Caco-2 (cell line): Measurements from ENCODE around the gene STPG1. TPM values are rescaled to one million over a fixed set of nuclear protein-coding genes. Genes with fewer than 3 reads are reported as not detected.

ENCODE experiments used
- BruUV-seq: library from RNA; stranded (reverse); fragments of 400-500 nt; replicated peaks from 2 replicates; lab custom pipeline; 2021; lab: Mats Ljungman, UMichigan
- CTCF ChIA-PET: fragments of 300-600 bp; sonication (Branson Sonifier 250); formaldehyde crosslinking; loops from one replicate; lab custom pipeline; 2022; ENCODE audit warnings: antibody characterized with exemption; lab: Charles Lee
- POLR2A ChIA-PET: fragments of 300-600 bp; sonication (Branson Sonifier 250); formaldehyde crosslinking; loops from one replicate; lab custom pipeline; 2022; ENCODE audit warnings: antibody characterized with exemption; lab: Charles Lee
- DNase-seq, 2 experiments: peaks; one replicate each; pipeline versions ENCODE4 v3.0.0 to v3.0.0-alpha.2; 2020 to 2022
- H3K27me3 ChIP-seq: replicated peaks from 2 replicates; pipeline ENCODE4 v1.6.0; 2011; ENCODE audit warnings: low read length; ENCODE audit not compliant: control insufficient read depth, insufficient read depth
- H3K36me3 ChIP-seq: 2 replicates; pipeline ENCODE4 v1.5.1; 2011; ENCODE audit warnings: low read length; ENCODE audit not compliant: control insufficient read depth, insufficient read depth
- H3K4me1 ChIP-seq: fragments of 250-450 bp; sonication (Bioruptor Pico); 2 replicates; pipeline ENCODE4 v1.5.1; 2020; ENCODE audit warnings: mild to moderate bottlenecking
- H3K4me3 ChIP-seq: 2 replicates; pipeline ENCODE4 v1.5.1; 2011; ENCODE audit warnings: low read depth, mild to moderate bottlenecking, control low read depth, low read length
- H3K9me3 ChIP-seq: fragments of 250-450 bp; sonication (Bioruptor Pico); 2 replicates; pipeline ENCODE4 v1.5.1; 2020; ENCODE audit warnings: mild to moderate bottlenecking, moderate library complexity
- H3K27ac Mint-ChIP-seq: one replicate; pipeline ENCODE4 v1.8.0; 2022; ENCODE audit warnings: mixed read lengths; ENCODE audit not compliant: unreplicated experiment
- H3K27me3 Mint-ChIP-seq: one replicate; pipeline ENCODE4 v1.8.0; 2022; ENCODE audit warnings: mixed read lengths; ENCODE audit not compliant: insufficient read depth, unreplicated experiment
- H3K36me3 Mint-ChIP-seq: one replicate; pipeline ENCODE4 v1.8.0; 2022; ENCODE audit warnings: mild to moderate bottlenecking, mixed read lengths; ENCODE audit not compliant: insufficient read depth, unreplicated experiment
- H3K4me1 Mint-ChIP-seq: one replicate; pipeline ENCODE4 v1.8.0; 2022; ENCODE audit warnings: low read depth, mixed read lengths; ENCODE audit not compliant: unreplicated experiment
- H3K4me3 Mint-ChIP-seq: one replicate; pipeline ENCODE4 v1.8.0; 2022; ENCODE audit warnings: mild to moderate bottlenecking, moderate library complexity, mixed read lengths; ENCODE audit not compliant: unreplicated experiment
- H3K9me3 Mint-ChIP-seq: one replicate; pipeline ENCODE4 v1.8.0; 2022; ENCODE audit warnings: mixed read lengths; ENCODE audit not compliant: unreplicated experiment
- intact Hi-C: fragments of 100-400 bp; cut with micrococcal nuclease; formaldehyde crosslinking; loops from one replicate; pipeline ENCODE4 v1.10.0; 2022; ENCODE audit not compliant: unreplicated experiment
- total RNA-seq: library from RNA; stranded (reverse); gene quantifications from 2 replicates; pipeline ENCODE4 v1.2.3, GENCODE V29; 2022
- TF ChIP-seq, protein P1 (sequence below), 2 experiments: fragments of 200-600 bp in 1 of 2; IDR thresholded peaks; 1 replicate in 1 of 2; 2 replicates in 1 of 2; pipeline versions ENCODE4 v1.5.1 to v1.8.0; 2011 to 2022; ENCODE audit warnings: antibody characterized with exemption in 1 of 2, control low read depth in 1 of 2, inconsistent platforms in 1 of 2, low read depth in 1 of 2, low read length in 1 of 2, mild to moderate bottlenecking in 1 of 2, moderate library complexity in 1 of 2; ENCODE audit not compliant: insufficient read depth in 1 of 2, severe bottlenecking in 1 of 2, unreplicated experiment in 1 of 2

Gene STPG1
- total RNA-seq, 1 experiment from 2014 or later, result 8.6 TPM

DNA sequence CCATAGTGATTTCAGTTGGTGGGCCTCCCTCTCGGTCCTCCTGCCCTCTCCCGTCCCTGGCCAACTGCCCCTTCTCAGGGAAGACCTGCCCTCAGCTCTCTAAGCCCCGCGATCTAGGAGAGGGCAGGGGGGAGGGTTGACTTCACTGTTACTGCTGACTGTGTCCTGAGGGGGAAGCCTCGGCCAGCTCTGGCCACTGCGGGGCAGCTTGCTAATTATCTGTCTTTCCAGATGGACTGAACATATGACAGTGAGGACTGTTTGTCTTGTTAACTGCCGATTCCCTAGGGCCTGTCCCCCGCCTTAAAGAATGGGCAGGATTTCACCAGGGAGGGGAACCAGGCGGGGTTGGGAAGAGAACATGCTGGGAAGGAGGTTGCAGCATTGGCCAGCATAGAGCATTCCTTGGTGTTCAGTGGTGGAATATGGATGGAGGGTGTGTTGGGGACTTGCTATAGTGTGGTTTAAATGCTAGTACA is 24.9 kb upstream of the STPG1 start:
- no peak for DNase-seq
- TF ChIP-seq, protein P1, sequence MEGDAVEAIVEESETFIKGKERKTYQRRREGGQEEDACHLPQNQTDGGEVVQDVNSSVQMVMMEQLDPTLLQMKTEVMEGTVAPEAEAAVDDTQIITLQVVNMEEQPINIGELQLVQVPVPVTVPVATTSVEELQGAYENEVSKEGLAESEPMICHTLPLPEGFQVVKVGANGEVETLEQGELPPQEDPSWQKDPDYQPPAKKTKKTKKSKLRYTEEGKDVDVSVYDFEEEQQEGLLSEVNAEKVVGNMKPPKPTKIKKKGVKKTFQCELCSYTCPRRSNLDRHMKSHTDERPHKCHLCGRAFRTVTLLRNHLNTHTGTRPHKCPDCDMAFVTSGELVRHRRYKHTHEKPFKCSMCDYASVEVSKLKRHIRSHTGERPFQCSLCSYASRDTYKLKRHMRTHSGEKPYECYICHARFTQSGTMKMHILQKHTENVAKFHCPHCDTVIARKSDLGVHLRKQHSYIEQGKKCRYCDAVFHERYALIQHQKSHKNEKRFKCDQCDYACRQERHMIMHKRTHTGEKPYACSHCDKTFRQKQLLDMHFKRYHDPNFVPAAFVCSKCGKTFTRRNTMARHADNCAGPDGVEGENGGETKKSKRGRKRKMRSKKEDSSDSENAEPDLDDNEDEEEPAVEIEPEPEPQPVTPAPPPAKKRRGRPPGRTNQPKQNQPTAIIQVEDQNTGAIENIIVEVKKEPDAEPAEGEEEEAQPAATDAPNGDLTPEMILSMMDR (IDR thresholded peaks at IDR 0.05; ENCODE audit: insufficient read depth in 1 of 2, low read depth in 1 of 2, low read length in 1 of 2, severe bottlenecking in 1 of 2, unreplicated experiment in 1 of 2), result no peak
- CTCF ChIA-PET, result no interaction called here
- Mint-ChIP-seq H3K27ac (no peak overlapping the region), H3K4me3 (no peak overlapping the region), H3K36me3 (no peaks in the 10 kb centered on the region), H3K9me3 (no peaks in the 10 kb centered on the region), H3K4me1 (no peaks in the 10 kb centered on the region), H3K27me3 (no peaks in the 10 kb centered on the region)
- BruUV-seq, result no TSS peak
- Histone ChIP-seq H3K36me3 (no peaks in the 10 kb centered on the region), H3K4me3 (no peak overlapping the region), H3K27me3 (no peaks in the 10 kb centered on the region), H3K9me3 (no peaks in the 10 kb centered on the region), H3K4me1 (no peaks in the 10 kb centered on the region)
- POLR2A ChIA-PET, result no interaction called here
- intact Hi-C loops, result no loop called here

DNA sequence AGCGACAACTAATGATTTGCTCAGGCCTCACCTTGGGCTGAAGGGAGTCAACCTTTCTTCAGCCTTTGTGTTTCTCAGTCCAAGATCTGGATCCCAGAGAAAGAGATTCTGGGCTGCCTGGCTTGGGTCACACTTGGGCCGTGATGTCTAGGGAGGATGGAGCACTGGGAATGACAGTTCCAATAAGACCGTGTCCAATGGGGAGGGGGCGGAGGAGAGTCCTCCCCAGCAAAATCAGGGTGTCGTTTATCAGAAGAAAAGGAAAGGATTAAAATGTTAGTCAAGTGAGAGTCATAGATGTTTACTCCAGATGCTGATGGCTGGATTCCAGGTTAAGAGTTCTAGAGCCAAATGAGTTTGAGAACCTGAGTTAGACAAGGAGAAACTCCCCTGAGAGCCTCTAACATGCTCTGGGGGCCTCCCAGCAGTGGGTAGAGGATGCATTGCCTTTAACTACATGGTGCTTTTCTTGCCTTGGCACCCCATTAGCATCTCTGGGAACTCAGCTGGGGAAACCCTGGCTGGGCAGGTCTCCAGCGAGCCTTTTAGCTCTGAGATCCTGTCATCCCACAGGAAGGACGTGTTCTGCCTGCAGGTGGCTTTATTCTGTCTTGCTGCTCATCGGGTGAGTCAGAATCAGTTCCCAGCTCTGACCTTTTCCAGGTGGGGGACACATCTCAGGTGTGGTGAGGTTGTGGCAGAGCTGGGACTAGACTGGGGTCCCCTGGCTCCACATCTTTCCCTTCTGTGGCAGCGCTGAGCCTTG is 24.2 kb upstream of the STPG1 start:
- Histone ChIP-seq H3K9me3 (no peaks in the 10 kb centered on the region), H3K4me1 (no peaks in the 10 kb centered on the region), H3K4me3 (no peak overlapping the region), H3K36me3 (no peaks in the 10 kb centered on the region), H3K27me3 (no peaks in the 10 kb centered on the region)
- no peaks in the 10 kb centered on the region for H3K9me3 Mint-ChIP-seq
- DNase-seq, result no peak
- POLR2A ChIA-PET, result no interaction called here
- TF ChIP-seq, protein P1 (IDR thresholded peaks at IDR 0.05; ENCODE audit: insufficient read depth in 1 of 2, low read depth in 1 of 2, low read length in 1 of 2, severe bottlenecking in 1 of 2, unreplicated experiment in 1 of 2), result no peak
- H3K4me1 Mint-ChIP-seq, result no peaks in the 10 kb centered on the region
- H3K27me3 Mint-ChIP-seq, result no peaks in the 10 kb centered on the region
- intact Hi-C loops, result no loop called here
- H3K4me3 Mint-ChIP-seq, result no peak overlapping the region
- BruUV-seq, result no TSS peak
- H3K36me3 Mint-ChIP-seq, result no peaks in the 10 kb centered on the region
- no peak overlapping the region for H3K27ac Mint-ChIP-seq
- CTCF ChIA-PET, result no interaction called here

DNA sequence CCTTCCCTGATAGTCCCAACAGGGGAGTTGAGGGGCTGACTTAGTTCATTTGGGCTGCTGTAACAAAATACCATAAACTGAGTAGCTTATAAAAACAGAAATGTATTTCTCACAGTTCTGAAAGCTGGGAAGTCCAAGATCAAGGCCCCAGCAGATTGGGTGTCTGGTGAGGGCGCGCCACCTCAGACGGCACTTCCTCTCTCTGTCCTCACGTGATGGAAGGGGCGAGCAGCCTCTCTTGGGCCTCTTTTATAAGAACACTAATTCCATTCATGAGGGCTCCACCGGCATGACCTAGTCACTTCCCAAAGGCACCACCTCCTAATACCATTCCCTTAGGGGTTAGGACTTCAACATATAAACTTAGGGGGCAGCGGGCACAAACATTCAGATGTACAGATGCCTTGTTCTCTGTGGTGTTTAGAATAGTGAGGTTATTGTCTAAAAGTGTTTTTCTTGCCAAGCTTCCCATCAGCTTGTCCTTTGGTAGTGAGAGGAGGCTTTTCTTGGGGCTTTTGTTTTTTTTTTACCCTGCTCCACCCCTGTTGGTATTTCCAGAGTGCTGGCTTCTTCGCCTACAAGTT is 22.3 kb upstream of the STPG1 start:
- Histone ChIP-seq H3K4me3 (no peak overlapping the region), H3K27me3 (no peaks in the 10 kb centered on the region), H3K36me3 (no peaks in the 10 kb centered on the region), H3K9me3 (no peaks in the 10 kb centered on the region), H3K4me1 (no peaks in the 10 kb centered on the region)
- Mint-ChIP-seq H3K27me3 (no peaks in the 10 kb centered on the region), H3K27ac (no peak overlapping the region), H3K9me3 (no peaks in the 10 kb centered on the region), H3K4me1 (no peaks in the 10 kb centered on the region), H3K4me3 (no peak overlapping the region), H3K36me3 (no peaks in the 10 kb centered on the region)
- ChIA-PET CTCF (no interaction called here), POLR2A (no interaction called here)
- TF ChIP-seq, protein P1 (IDR thresholded peaks at IDR 0.05; ENCODE audit: insufficient read depth in 1 of 2, low read depth in 1 of 2, low read length in 1 of 2, severe bottlenecking in 1 of 2, unreplicated experiment in 1 of 2), result no peak
- BruUV-seq, result no TSS peak
- intact Hi-C loops, result no loop called here
- no peak for DNase-seq
